ENCODE data around the gene MGLL.

MGLL gene

GRCh38 chr3:127646501-127647046, 175.7 kb downstream of the MGLL start:
- no peak for TF ChIP-seq EZH2 (IDR thresholded peaks at IDR 0.05)
- TF ChIP-seq POLR2AphosphoS5 (IDR thresholded peaks at IDR 0.05; ENCODE audit: borderline replicate concordance, low read depth, low read length): no peak
- no peak for TF ChIP-seq FOXP2 (optimal IDR thresholded peaks at IDR 0.05; ENCODE audit: control extremely low read depth, extremely low read length, insufficient read depth)
- H3K9ac ChIP-seq (ENCODE audit: insufficient read length): no peak overlapping the region
- H3K9me3 ChIP-seq (ENCODE audit: low read depth, low read length): no peaks in the 10 kb centered on the region
- H3K36me3 ChIP-seq (ENCODE audit: insufficient read depth, low read length): peaks cover 30% of the 10 kb centered on the region
- H3K4me3 ChIP-seq: no peak overlapping the region
- no peak for DNase-seq (ENCODE audit: low read depth, low spot score)
- no peak overlapping the region for H3K27ac ChIP-seq

GRCh38 chr3:127645371-127646015, 176.8 kb downstream of the MGLL start:
- peaks cover 30% of the 10 kb centered on the region for H3K36me3 ChIP-seq (ENCODE audit: insufficient read depth, low read length)
- TF ChIP-seq FOXP2 (optimal IDR thresholded peaks at IDR 0.05; ENCODE audit: control extremely low read depth, extremely low read length, insufficient read depth): no peak
- TF ChIP-seq POLR2AphosphoS5 (IDR thresholded peaks at IDR 0.05; ENCODE audit: borderline replicate concordance, low read depth, low read length): no peak
- TF ChIP-seq EZH2 (IDR thresholded peaks at IDR 0.05): no peak
- no peak overlapping the region for H3K27ac ChIP-seq
- DNase-seq (ENCODE audit: low read depth, low spot score): no peak
- H3K9me3 ChIP-seq (ENCODE audit: low read depth, low read length): no peaks in the 10 kb centered on the region
- no peak overlapping the region for H3K4me3 ChIP-seq
- no peak overlapping the region for H3K9ac ChIP-seq (ENCODE audit: insufficient read length)

- Histone ChIP-seq H3K36me3 (ENCODE audit: insufficient read depth, low read length) (peaks cover 33% of the 10 kb centered on the region), H3K9ac (ENCODE audit: insufficient read length) (no peak overlapping the region), H3K27ac (no peak overlapping the region), H3K4me3 (no peak overlapping the region), H3K9me3 (ENCODE audit: low read depth, low read length) (no peaks in the 10 kb centered on the region)
- no peak for DNase-seq (ENCODE audit: low read depth, low spot score)
- TF ChIP-seq POLR2AphosphoS5 (IDR thresholded peaks at IDR 0.05; ENCODE audit: borderline replicate concordance, low read depth, low read length): no peak
- TF ChIP-seq EZH2 (IDR thresholded peaks at IDR 0.05): no peak
- TF ChIP-seq FOXP2 (optimal IDR thresholded peaks at IDR 0.05; ENCODE audit: control extremely low read depth, extremely low read length, insufficient read depth): no peak
Observed at GRCh38 chr3:127644641-127645370, 177.5 kb downstream of the MGLL start.

GRCh38 chr3:127640042-127640355, 182.3 kb downstream of the MGLL start:
- H3K4me3 ChIP-seq: no peak overlapping the region
- peaks cover 25% of the 10 kb centered on the region for H3K36me3 ChIP-seq (ENCODE audit: insufficient read depth, low read length)
- no peaks in the 10 kb centered on the region for H3K9me3 ChIP-seq (ENCODE audit: low read depth, low read length)
- no peak for DNase-seq (ENCODE audit: low read depth, low spot score)
- TF ChIP-seq FOXP2 (optimal IDR thresholded peaks at IDR 0.05; ENCODE audit: control extremely low read depth, extremely low read length, insufficient read depth) (no peak), POLR2AphosphoS5 (IDR thresholded peaks at IDR 0.05; ENCODE audit: borderline replicate concordance, low read depth, low read length) (no peak), EZH2 (IDR thresholded peaks at IDR 0.05) (no peak)
- H3K27ac ChIP-seq: no peak overlapping the region
- H3K9ac ChIP-seq (ENCODE audit: insufficient read length): no peak overlapping the region

- no peak for DNase-seq (ENCODE audit: low read depth, low spot score)
- TF ChIP-seq EZH2 (IDR thresholded peaks at IDR 0.05) (no peak), FOXP2 (optimal IDR thresholded peaks at IDR 0.05; ENCODE audit: control extremely low read depth, extremely low read length, insufficient read depth) (no peak), POLR2AphosphoS5 (IDR thresholded peaks at IDR 0.05; ENCODE audit: borderline replicate concordance, low read depth, low read length) (no peak)
- H3K27ac ChIP-seq: no peak overlapping the region
- no peak overlapping the region for H3K4me3 ChIP-seq
- H3K9ac ChIP-seq (ENCODE audit: insufficient read length): no peak overlapping the region
- H3K9me3 ChIP-seq (ENCODE audit: low read depth, low read length): no peaks in the 10 kb centered on the region
- peaks cover 20% of the 10 kb centered on the region for H3K36me3 ChIP-seq (ENCODE audit: insufficient read depth, low read length)
Observed at GRCh38 chr3:127639173-127640041, 182.9 kb downstream of the MGLL start.

All from SK-N-MC (cell line).